NCI-H2107 treated with DMSO at 0.1 percent for 48 hours (cell line): Measurements from ENCODE around the gene RNU6-9.
"Not testable (repeated sequence)": the region's sequence is repeated elsewhere in the genome, so short reads cannot be mapped to it uniquely, and the experiment has no call there.

ENCODE experiments used
- DNase-seq: peaks from one replicate; lab custom pipeline; 2025; ENCODE audit not compliant: unreplicated experiment; lab: John Stamatoyannopoulos, UW

The RNU6-9 gene

GRCh38 chr19:892894-893689, at the start of gene RNU6-9, which contains the start of gene MED16:
Gene RNU6-9 (plus strand): TSS chr19:893484.
Gene MED16 (minus strand): TSS chr19:893187. CDS start chr19:891131, 2,056 bp downstream.
- peak; percentile 89 for DNase-seq

- no peak for DNase-seq
These were observed 49.3 kb upstream of the RNU6-9 start for GRCh38 chr19:843836-844545.

DNA sequence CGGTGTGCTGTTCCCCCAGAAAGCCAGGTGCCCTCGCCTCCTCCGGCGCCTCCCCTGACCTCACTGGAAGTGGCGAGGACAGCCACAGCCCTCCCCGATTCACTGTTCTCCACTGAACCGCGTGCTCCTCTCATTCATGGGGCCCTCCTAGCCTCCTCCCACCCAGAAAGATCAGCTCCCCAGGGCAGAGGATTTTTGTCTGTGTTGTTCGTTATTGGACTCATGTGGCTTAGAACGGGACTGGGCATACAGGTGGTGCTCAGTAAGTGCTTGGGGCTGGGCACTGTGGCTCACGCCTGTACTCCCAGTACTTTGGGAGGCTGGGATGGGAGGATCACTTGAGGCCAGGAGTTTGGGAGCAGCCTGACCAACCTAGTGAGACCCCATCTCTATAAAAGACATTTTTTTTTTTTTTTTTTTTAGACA, 48.7 kb upstream of the RNU6-9 start:
- DNase-seq: no peak

GRCh38 chr19:845707-846521, 47.4 kb upstream of the RNU6-9 start:
- DNase-seq: no peak

DNA sequence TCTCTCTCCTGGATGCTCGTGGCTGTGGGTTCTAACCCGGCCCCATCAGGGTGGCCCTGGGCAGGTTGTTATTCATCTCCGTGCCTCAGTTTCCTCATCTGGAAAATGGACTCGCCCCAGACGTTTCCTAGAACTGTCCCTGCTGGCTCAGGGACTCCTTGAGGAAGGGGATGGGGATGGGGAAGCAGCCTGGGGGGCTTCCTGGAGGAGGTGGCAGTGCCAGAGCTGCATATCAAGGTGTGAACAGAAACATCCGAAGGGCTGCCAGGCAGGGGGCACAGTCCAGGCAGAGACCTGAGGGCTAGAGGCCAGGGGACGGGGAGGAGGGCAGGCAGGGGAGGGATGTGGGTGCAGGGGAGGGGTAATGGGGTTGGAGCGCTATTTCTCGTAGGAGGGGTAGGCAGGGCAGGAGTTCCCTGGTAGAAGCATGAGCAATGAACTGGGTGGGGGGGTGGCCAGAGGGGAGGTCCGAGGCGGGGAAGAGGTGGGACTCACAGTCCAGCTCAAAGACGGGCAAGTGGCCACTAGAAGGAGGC, 44.8 kb upstream of the RNU6-9 start:
- DNase-seq: no peak

GRCh38 chr19:849195-849594, 44.1 kb upstream of the RNU6-9 start:
- DNase-seq: not testable (repeated sequence)

DNA sequence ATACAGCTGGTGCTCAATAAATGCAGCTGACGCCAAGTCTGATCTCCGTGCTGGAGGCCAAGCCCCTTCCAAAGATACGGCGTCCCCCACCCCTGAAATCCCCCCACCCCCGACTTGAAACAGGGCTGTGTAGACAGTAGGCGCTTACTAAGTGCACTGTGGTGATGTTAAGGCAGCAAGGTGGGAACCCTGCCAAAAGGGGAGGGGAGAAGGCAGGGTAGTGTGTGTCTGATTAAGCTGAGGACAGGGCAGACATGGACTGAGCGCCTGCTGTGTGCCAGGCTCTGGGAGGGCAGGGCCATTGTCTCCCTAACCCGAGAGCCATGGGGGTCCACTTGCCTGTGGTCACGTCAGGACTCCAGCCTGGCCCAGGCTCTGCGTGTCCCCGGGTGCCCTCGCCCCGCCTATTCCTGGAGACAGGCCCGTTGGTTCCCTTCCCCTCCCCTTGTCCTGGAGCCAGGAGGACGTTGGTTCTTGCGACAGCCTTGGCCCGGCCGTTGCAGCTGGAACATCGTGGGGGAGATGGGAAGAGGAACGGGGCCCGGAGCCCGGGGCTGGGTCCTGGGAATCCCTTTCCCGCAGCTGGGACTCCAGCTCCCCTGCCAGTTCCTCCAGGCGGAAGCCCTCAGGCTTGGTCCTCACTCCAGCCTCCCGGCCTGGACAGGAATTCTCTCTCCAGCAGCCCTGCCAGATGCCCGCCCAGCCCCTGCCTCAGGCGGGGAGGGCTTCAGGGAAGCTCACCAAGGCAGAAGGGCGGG, 42.9 kb upstream of the RNU6-9 start:
- DNase-seq: no peak

GRCh38 chr19:850979-851335, 42.3 kb upstream of the RNU6-9 start:
- no peak for DNase-seq

GRCh38 chr19:852136-853013, 40.9 kb upstream of the RNU6-9 start, which contains the start of gene ELANE:
Gene ELANE (plus strand): TSS chr19:852303. CDS start chr19:852329, 26 bp downstream.
- no peak for DNase-seq

DNA sequence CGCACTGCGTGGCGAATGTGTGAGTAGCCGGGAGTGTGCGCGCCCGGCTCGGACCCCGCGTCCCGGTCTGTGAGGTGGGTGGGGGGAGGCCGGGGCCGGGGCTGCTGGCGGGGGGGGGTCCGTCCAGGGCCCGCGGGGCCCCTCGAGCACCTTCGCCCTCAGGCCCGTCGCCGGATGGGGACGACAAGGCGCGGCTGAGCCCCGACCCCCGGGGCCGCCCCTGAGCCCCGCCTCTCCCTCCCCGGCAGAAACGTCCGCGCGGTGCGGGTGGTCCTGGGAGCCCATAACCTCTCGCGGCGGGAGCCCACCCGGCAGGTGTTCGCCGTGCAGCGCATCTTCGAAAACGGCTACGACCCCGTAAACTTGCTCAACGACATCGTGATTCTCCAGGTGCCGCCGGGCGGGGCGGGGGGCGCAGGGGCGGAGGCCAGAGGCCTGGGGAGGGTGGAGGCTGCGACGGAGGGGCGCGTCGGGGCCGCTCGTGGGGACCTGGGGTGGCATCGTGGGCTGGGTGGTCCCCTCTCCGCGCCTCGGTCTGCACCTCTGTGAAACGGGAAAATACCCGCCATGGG, 40.2 kb upstream of the RNU6-9 start:
- DNase-seq: no peak

DNA sequence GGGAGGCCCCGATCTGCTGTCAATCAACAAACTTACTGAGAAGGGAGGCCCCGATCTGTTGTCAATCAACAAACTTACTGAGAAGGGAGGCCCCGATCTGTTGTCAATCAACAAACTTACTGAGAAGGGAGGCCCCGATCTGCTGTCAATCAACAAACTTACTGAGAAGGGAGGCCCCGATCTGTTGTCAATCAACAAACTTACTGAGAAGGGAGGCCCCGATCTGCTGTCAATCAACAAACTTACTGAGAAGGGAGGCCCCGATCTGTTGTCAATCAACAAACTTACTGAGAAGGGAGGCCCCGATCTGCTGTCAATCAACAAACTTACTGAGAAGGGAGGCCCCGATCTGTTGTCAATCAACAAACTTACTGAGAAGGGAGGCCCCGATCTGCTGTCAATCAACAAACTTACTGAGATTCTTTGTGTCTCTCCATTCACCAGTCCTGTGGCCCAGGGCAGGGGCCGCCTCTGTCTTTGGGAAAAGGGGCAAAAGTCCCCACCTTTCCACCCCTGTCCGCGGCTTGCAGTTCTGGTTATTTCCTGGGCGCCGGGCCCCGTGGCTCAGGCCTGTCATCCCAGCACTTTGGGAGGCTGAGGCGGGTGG, 39.6 kb upstream of the RNU6-9 start:
- DNase-seq: not testable (repeated sequence)

- no peak for DNase-seq
These were observed 38.7 kb upstream of the RNU6-9 start for GRCh38 chr19:854549-854948.

- no peak for DNase-seq
These were observed 38.1 kb upstream of the RNU6-9 start for GRCh38 chr19:855142-855541.

DNA sequence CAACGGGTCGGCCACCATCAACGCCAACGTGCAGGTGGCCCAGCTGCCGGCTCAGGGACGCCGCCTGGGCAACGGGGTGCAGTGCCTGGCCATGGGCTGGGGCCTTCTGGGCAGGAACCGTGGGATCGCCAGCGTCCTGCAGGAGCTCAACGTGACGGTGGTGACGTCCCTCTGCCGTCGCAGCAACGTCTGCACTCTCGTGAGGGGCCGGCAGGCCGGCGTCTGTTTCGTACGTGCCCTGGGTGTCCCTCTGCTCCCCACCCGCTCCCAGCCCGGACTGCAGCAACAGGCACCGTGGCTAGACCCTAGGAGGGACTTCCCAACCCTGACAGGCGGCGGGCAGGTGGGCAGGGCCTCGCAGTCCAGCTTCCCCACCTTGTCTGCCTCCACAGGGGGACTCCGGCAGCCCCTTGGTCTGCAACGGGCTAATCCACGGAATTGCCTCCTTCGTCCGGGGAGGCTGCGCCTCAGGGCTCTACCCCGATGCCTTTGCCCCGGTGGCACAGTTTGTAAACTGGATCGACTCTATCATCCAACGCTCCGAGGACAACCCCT, 37.6 kb upstream of the RNU6-9 start:
- no peak for DNase-seq

GRCh38 chr19:858284-858683, 35.0 kb upstream of the RNU6-9 start:
- DNase-seq: no peak

DNA sequence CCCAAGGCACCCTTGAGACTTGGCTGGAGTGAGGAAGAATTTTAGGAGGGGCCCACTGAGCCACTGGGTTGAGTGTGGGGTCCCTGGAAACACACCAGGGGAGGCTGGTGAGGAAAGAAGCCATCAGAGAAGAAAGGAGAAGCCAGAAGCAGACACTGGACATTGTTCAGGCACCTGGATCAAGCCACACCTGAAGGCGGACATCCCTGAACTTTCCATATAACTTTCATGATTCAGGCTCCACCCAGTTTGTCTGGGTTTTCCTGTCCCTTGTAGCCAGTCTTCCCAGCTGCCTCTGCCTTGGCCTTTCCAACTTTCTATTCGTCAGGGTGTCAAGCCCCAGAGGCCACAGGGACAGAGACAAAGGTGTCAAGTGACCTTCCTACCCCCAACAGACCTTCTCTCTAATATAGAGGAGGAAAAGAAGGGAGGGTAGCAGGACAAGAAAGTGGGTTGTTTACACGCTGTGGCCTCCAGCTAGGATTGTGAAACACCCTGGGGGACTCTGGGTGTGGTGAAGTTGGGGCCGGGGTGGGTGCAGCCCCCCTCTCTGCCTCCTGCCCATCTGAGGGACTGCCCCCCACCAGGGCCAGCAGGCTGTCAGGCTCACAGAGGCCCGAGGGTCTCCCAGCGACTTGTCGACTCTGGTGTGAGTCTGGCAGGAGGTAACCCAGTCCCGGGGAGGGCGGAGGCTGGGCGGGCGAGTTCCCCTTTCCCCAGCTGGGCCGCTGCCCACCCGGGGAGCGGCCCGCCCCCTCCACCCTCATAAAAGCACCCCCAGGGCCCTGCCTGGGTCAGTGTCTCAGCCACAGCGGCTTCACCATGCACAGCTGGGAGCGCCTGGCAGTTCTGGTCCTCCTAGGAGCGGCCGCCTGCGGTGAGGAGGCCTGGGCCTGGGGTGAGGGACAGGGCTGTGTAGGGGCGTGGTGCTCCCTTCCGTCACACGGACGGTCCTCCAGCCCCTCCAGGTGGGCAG, 34.1 kb upstream of the RNU6-9 start, which contains the start of gene CFD:
Gene CFD (plus strand): TSS at position 797 of the 976 bp plus-strand sequence. CDS start 26 bp downstream, at position 823.
- DNase-seq: no peak

GRCh38 chr19:861141-861755, 32.0 kb upstream of the RNU6-9 start:
- DNase-seq: no peak
